ENCODE measurements around the gene GPR15LG.
"Not testable (repeated sequence)": the region's sequence is repeated elsewhere in the genome, so short reads cannot be mapped to it uniquely, and the experiment has no call there.

GPR15LG gene

DNA sequence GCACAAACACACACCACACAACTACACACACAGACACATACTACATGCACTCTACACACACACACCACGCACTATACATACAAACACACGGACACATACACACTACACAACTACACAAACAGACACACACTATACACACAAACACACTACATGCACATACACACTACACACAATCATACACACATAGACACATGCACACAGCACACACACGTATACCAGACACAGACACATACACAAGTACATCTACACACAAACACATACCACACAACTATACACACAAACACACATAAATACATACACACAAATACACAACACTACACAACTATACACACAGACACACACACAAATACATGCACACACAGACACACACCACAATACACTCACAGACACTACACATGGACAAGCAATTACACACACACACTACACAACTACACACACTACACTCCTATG, 4.6 kb downstream of the GPR15LG start:
- H3K4me3 ChIP-seq (ENCODE audit: low read depth, low read length): no peak overlapping the region
- TF ChIP-seq, protein P1, sequence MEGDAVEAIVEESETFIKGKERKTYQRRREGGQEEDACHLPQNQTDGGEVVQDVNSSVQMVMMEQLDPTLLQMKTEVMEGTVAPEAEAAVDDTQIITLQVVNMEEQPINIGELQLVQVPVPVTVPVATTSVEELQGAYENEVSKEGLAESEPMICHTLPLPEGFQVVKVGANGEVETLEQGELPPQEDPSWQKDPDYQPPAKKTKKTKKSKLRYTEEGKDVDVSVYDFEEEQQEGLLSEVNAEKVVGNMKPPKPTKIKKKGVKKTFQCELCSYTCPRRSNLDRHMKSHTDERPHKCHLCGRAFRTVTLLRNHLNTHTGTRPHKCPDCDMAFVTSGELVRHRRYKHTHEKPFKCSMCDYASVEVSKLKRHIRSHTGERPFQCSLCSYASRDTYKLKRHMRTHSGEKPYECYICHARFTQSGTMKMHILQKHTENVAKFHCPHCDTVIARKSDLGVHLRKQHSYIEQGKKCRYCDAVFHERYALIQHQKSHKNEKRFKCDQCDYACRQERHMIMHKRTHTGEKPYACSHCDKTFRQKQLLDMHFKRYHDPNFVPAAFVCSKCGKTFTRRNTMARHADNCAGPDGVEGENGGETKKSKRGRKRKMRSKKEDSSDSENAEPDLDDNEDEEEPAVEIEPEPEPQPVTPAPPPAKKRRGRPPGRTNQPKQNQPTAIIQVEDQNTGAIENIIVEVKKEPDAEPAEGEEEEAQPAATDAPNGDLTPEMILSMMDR (IDR thresholded peaks at IDR 0.05; ENCODE audit: low read depth, low read length): no peak
- H3K27me3 ChIP-seq: no peaks in the 10 kb centered on the region

DNA sequence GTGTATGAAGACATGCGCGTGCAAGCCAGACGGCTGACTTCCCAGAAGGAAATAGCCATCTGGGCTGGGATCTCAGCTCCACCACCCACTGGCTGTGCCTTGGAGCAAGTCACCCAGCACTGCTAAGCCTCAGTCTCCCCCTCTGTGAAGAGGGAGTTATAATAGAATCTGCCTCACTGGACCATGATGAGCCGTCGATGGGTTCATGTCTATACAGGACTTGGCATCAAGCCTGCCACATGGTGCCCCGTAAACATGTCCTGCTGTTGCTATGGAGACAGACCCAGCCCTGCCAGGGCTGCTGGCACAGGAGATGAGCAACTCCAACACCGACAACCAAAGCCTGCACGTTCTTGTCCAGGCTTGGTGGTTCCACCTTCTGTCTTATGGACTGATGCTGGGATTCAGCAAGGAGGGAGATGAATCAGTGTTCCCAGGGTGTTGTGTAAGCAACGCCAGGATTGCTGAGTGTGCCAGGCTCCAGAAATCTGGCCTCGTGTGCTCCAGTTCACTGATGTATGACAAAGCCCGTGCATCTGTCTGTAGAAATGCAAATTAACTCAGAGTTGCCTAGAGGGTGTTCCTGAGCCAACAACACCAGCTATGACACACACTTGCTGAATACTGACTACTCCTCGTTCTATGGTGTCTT, 5.6 kb downstream of the GPR15LG start:
- no peaks in the 10 kb centered on the region for H3K27me3 ChIP-seq
- H3K4me1 ChIP-seq: no peaks in the 10 kb centered on the region
- TF ChIP-seq, protein P1 (IDR thresholded peaks at IDR 0.05; ENCODE audit: low read depth, low read length): no peak
- DNase-seq: peak; percentile 43
- no peaks in the 10 kb centered on the region for H3K9me3 ChIP-seq
- no peaks in the 10 kb centered on the region for H3K36me3 ChIP-seq
- no peak overlapping the region for H3K4me3 ChIP-seq (ENCODE audit: low read depth, low read length)

More for the DNA sequence above, 4.6 kb downstream of the GPR15LG start:
- no peak for DNase-seq
- no peaks in the 10 kb centered on the region for H3K36me3 ChIP-seq
- H3K4me1 ChIP-seq: no peaks in the 10 kb centered on the region
- no peaks in the 10 kb centered on the region for H3K9me3 ChIP-seq

DNA sequence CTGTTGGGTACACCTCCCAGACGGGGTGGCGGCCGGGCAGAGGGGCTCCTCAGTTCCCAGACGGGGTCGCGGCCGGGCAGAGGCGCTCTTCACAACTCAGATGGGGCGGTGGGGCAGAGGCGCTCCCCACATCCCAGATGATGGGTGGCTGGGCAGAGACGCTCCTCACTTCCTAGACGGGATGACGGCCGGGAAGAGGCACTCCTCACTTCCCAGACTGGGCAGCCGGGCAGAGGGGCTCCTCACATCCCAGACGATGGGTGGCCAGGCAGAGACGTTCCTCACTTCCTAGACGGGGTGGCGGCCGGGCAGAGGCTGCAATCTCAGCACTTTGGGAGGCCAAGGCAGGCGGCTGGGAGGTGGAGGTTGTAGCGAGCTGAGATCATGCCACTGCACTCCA, 6.8 kb downstream of the GPR15LG start:
- not testable (repeated sequence) for H3K4me1 ChIP-seq; H3K4me3 ChIP-seq (ENCODE audit: low read depth, low read length); H3K36me3 ChIP-seq; H3K9me3 ChIP-seq; DNase-seq; H3K27me3 ChIP-seq

DNA sequence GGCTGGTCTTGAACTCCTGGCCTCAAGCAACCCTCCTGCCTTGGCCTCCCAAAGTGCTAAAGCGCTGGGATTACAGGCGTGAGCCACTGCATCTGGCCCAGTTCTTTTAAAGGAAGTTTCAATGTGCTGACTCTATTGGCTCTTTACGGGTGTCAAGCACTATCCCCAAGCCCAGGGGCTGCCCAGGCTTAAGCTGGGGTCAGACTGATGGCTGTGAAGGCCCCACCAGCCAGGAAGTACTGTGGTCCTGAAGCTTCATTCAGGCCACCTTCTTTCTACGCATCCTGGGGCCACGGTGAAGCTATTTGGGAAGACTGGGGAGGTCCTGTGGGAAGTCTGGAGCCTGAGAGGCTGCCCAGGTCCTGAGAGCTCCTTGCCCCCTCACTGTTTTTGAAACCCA, 8.0 kb downstream of the GPR15LG start:
- Histone ChIP-seq H3K27me3 (no peaks in the 10 kb centered on the region), H3K4me1 (no peaks in the 10 kb centered on the region), H3K36me3 (no peaks in the 10 kb centered on the region), H3K4me3 (ENCODE audit: low read depth, low read length) (no peak overlapping the region), H3K9me3 (no peaks in the 10 kb centered on the region)
- TF ChIP-seq, protein P1 (IDR thresholded peaks at IDR 0.05; ENCODE audit: low read depth, low read length): no peak
- DNase-seq: no peak

DNA sequence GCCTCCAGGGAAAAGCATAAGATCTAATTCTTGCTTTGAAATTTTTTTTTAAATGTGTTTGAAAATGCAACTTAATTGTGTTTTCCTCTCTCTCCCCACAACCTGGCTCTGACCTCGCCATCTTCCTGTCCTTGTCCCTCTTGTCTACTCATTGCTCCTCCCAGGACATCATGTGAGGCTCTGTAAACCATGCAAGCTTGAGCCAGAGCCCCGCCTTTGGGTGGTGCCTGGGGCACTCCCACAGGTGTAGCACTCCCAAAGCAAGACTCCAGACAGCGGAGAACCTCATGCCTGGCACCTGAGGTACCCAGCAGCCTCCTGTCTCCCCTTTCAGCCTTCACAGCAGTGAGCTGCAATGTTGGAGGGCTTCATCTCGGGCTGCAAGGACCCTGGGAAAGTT, 10.9 kb downstream of the GPR15LG start:
- H3K4me1 ChIP-seq: no peaks in the 10 kb centered on the region
- no peak overlapping the region for H3K4me3 ChIP-seq (ENCODE audit: low read depth, low read length)
- H3K36me3 ChIP-seq: no peaks in the 10 kb centered on the region
- DNase-seq: no peak
- TF ChIP-seq, protein P1 (IDR thresholded peaks at IDR 0.05; ENCODE audit: low read depth, low read length): no peak
- no peaks in the 10 kb centered on the region for H3K27me3 ChIP-seq
- no peaks in the 10 kb centered on the region for H3K9me3 ChIP-seq

DNA sequence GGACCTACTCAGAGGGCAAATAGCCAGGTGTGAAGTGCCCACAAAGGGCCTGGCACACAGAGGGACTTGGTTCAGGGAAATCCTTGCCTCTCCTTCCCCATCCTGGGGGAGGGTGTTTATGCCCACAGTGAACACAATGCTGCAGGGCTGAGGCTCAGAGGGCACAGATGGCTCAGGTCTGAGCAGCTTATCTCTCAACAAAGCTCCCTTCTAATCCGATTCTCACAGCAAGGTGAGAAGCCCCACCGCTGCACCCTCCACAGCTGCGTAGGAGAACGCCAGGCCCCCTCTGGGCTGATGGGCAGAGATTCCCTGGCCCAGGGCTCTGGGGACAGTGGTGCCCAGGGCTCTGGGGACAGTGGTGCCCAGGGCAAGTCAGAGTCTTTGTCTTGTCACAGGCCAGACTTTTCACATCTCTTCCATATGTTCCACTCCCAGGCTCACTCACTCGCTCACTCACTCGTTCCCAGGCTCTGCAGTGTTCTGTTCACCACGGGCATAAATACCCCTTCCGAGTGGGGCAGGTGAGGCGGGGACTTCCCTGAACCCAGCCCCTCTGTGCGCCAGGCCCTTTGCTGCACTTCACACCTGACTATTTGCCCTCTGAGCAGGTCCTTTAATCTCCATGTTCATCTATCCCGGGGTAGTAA, 12.1 kb downstream of the GPR15LG start:
- Histone ChIP-seq H3K4me3 (ENCODE audit: low read depth, low read length) (no peak overlapping the region), H3K36me3 (no peaks in the 10 kb centered on the region), H3K4me1 (no peaks in the 10 kb centered on the region), H3K27me3 (no peaks in the 10 kb centered on the region), H3K9me3 (no peaks in the 10 kb centered on the region)
- no peak for DNase-seq
- TF ChIP-seq, protein P1 (IDR thresholded peaks at IDR 0.05; ENCODE audit: low read depth, low read length): no peak
